Embryonic facial prominence (tissue), 1 donor: ENCODE results near the gene PKNOX2.
A peak's percentile ranks its signal among the peaks of the same experiment; 100 is the strongest.

Source experiments
- DNase-seq: peaks from one replicate; pipeline ENCODE4 v3.0.0-alpha.2; 2016; ENCODE audit errors: extremely low spot score

Gene PKNOX2

GRCh38 chr11:125262194-125262829 is 97.8 kb downstream of the PKNOX2 start:
- no peak for DNase-seq

GRCh38 chr11:125262830-125263218 is 98.3 kb downstream of the PKNOX2 start:
- no peak for DNase-seq

GRCh38 chr11:125263268-125263790 is 98.8 kb downstream of the PKNOX2 start:
- DNase-seq = peak; percentile 57

GRCh38 chr11:125264100-125265022 is 99.8 kb downstream of the PKNOX2 start:
- no peak for DNase-seq

GRCh38 chr11:125267548-125267947 is 103.0 kb downstream of the PKNOX2 start:
- no peak for DNase-seq

- DNase-seq = no peak
Observed at GRCh38 chr11:125268611-125269010, 104.1 kb downstream of the PKNOX2 start.

- DNase-seq = no peak
Observed at GRCh38 chr11:125270106-125270505, 105.6 kb downstream of the PKNOX2 start.

GRCh38 chr11:125270711-125271110 is 106.2 kb downstream of the PKNOX2 start:
- DNase-seq = no peak

- DNase-seq = no peak
Observed at GRCh38 chr11:125271483-125272091, 107.0 kb downstream of the PKNOX2 start.

GRCh38 chr11:125272092-125272491 is 107.5 kb downstream of the PKNOX2 start:
- no peak for DNase-seq

GRCh38 chr11:125272821-125273220 is 108.3 kb downstream of the PKNOX2 start:
- DNase-seq = no peak

- no peak for DNase-seq
Observed at GRCh38 chr11:125273519-125274000, 109.0 kb downstream of the PKNOX2 start.

GRCh38 chr11:125274309-125274708 is 109.8 kb downstream of the PKNOX2 start:
- no peak for DNase-seq

- DNase-seq = no peak
Observed at GRCh38 chr11:125274774-125275173, 110.2 kb downstream of the PKNOX2 start.

GRCh38 chr11:125275905-125276618 is 111.5 kb downstream of the PKNOX2 start:
- DNase-seq = no peak

- DNase-seq = no peak
Observed at GRCh38 chr11:125276619-125276976, 112.0 kb downstream of the PKNOX2 start.

GRCh38 chr11:125279676-125280418 is 115.3 kb downstream of the PKNOX2 start:
- DNase-seq = no peak

GRCh38 chr11:125280646-125281045 is 116.1 kb downstream of the PKNOX2 start:
- no peak for DNase-seq

GRCh38 chr11:125281831-125282595 is 117.5 kb downstream of the PKNOX2 start:
- no peak for DNase-seq

GRCh38 chr11:125282596-125282914 is 118.0 kb downstream of the PKNOX2 start:
- DNase-seq = no peak
